Kidney (tissue), 14 donors: ENCODE results near the gene WASL. TPM values are rescaled to one million over a fixed set of nuclear protein-coding genes. Genes with fewer than 3 reads are reported as not detected.

Experiments
- DNase-seq, 5 donors: peaks; one replicate each; pipeline ENCODE4 v3.0.0-alpha.2; 2013 to 2020
- FAIRE-seq: peaks from 2 replicates; lab custom pipeline; 2012; peaks lifted over from hg19 to GRCh38; lab: Jason Lieb, UNC
- H3K27ac ChIP-seq, 2 donors: one replicate each; pipeline ENCODE4 v1.7.0; 2013; ENCODE audit warnings: low read depth in 2 of 2, low read length in 2 of 2, inconsistent platforms in 1 of 2
- H3K27me3 ChIP-seq: one replicate; pipeline ENCODE4 v1.7.1; 2013; ENCODE audit warnings: low read length, inconsistent platforms; ENCODE audit not compliant: control insufficient read depth, insufficient read depth
- H3K36me3 ChIP-seq, 3 donors: one replicate each; pipeline versions ENCODE4 v1.7.0 to v1.7.1; 2013; ENCODE audit warnings: low read length in 3 of 3, control low read depth in 1 of 3, inconsistent platforms in 1 of 3; ENCODE audit not compliant: insufficient read depth in 3 of 3, control insufficient read depth in 2 of 3
- H3K4me1 ChIP-seq, 3 donors: one replicate each; pipeline versions ENCODE4 v1.7.0 to v1.7.1; 2013; ENCODE audit warnings: low read length in 3 of 3, inconsistent platforms in 1 of 3, low read depth in 1 of 3; ENCODE audit not compliant: control insufficient read depth in 2 of 3, insufficient read depth in 2 of 3
- H3K4me3 ChIP-seq, 3 donors: one replicate each; pipeline versions ENCODE4 v1.7.0 to v1.8.1; 2013; ENCODE audit warnings: low read length in 3 of 3, control low read depth in 1 of 3, inconsistent platforms in 1 of 3
- H3K9ac ChIP-seq, 3 donors: one replicate each; pipeline versions ENCODE4 v1.7.0 to v1.7.1; 2013; ENCODE audit warnings: low read length in 3 of 3, control low read depth in 1 of 3, inconsistent platforms in 1 of 3
- H3K9me3 ChIP-seq, 3 donors: one replicate each; pipeline versions ENCODE4 v1.7.0 to v1.7.1; 2013; ENCODE audit warnings: low read length in 3 of 3, control low read depth in 1 of 3, inconsistent platforms in 1 of 3; ENCODE audit not compliant: control insufficient read depth in 2 of 3, insufficient read depth in 1 of 3
- intact Hi-C: fragments of 100-400 bp; cut with DNase I; formaldehyde crosslinking; loops from one replicate; pipeline ENCODE4 v1.11.1; 2022
- polyA plus RNA-seq: library from polyadenylated mRNA; stranded (reverse); fragments of 350-450 nt; fragmentation: Illumina TruSeq; extraction: RNeasy Lipid Tissue Mini Kit (QIAGEN cat#74804); gene quantifications from one replicate; pipeline ENCODE4 v1.2.3, GENCODE V29; 2014; ENCODE audit warnings: low read depth, low replicate concordance; ENCODE audit not compliant: insufficient read depth
- total RNA-seq: library from RNA; stranded (reverse); fragmentation: NEBNext Ultra II Directional; extraction: Animal tissue kit (Norgen Biotek cat#: 25700); gene quantifications from one replicate; pipeline ENCODE4 v1.2.1, GENCODE V29; 2021
- TF ChIP-seq, protein P1 (sequence below): IDR thresholded peaks from 3 replicates; pipeline ENCODE4 v1.5.1; 2012; ENCODE audit warnings: mild to moderate bottlenecking, moderate library complexity, borderline replicate concordance; ENCODE audit not compliant: insufficient read depth; ENCODE audit errors: extremely low read depth
- donor health status: control.
- donor health status: control.
- donor health status: control.
- donor health status: control.
- donor health status: control.
- donor health status: DM: yes; HTN: yes; CAD: no.
- donor health status: Normal renal cell carcinoma (clear cell type).

Gene WASL
- total and polyA plus RNA-seq, 2 donors from 2014 or later: 28.7 to 50.4 TPM

GRCh38 chr7:123729218-123729578 is 19.6 kb downstream of the WASL start:
- intact Hi-C loops: no loop called here
- no peaks in the 10 kb centered on the region for H3K36me3 ChIP-seq
- H3K27ac ChIP-seq: no peak overlapping the region
- peaks cover 0 to 11% (median 2%) of the 10 kb centered on the region in 3 donors for H3K4me1 ChIP-seq
- no peak overlapping the region for H3K4me3 ChIP-seq
- H3K27me3 ChIP-seq: no peaks in the 10 kb centered on the region
- no peak for FAIRE-seq
- H3K9me3 ChIP-seq: no peaks in the 10 kb centered on the region
- no peak overlapping the region for H3K9ac ChIP-seq
- TF ChIP-seq, protein P1, sequence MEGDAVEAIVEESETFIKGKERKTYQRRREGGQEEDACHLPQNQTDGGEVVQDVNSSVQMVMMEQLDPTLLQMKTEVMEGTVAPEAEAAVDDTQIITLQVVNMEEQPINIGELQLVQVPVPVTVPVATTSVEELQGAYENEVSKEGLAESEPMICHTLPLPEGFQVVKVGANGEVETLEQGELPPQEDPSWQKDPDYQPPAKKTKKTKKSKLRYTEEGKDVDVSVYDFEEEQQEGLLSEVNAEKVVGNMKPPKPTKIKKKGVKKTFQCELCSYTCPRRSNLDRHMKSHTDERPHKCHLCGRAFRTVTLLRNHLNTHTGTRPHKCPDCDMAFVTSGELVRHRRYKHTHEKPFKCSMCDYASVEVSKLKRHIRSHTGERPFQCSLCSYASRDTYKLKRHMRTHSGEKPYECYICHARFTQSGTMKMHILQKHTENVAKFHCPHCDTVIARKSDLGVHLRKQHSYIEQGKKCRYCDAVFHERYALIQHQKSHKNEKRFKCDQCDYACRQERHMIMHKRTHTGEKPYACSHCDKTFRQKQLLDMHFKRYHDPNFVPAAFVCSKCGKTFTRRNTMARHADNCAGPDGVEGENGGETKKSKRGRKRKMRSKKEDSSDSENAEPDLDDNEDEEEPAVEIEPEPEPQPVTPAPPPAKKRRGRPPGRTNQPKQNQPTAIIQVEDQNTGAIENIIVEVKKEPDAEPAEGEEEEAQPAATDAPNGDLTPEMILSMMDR: no peak
- DNase-seq: no peak

- Histone ChIP-seq H3K4me1 (peaks cover 0 to 14% (median 2%) of the 10 kb centered on the region in 3 donors), H3K4me3 (no peak overlapping the region), H3K36me3 (no peaks in the 10 kb centered on the region), H3K9me3 (no peaks in the 10 kb centered on the region), H3K27me3 (no peaks in the 10 kb centered on the region), H3K27ac (no peak overlapping the region), H3K9ac (no peak overlapping the region)
- FAIRE-seq (no peak), DNase-seq (no peak)
- TF ChIP-seq, protein P1: no peak
- intact Hi-C loops: no loop called here
Observed at GRCh38 chr7:123727071-123727837, 21.5 kb downstream of the WASL start.

- Histone ChIP-seq H3K4me1 (peaks cover 0 to 13% (median under 1%) of the 10 kb centered on the region in 3 donors), H3K27ac (no peak overlapping the region), H3K27me3 (no peaks in the 10 kb centered on the region), H3K9ac (no peak overlapping the region), H3K36me3 (no peaks in the 10 kb centered on the region), H3K9me3 (no peaks in the 10 kb centered on the region), H3K4me3 (no peak overlapping the region)
- TF ChIP-seq, protein P1: no peak
- DNase-seq (no peak), FAIRE-seq (no peak)
- intact Hi-C loops: no loop called here
Observed at GRCh38 chr7:123725586-123726171, 23.1 kb downstream of the WASL start.
